Loucy (cell line): ENCODE measurements around the gene B3GNT4.

Source experiments
- EZH2phosphoT487 ChIP-seq: fragments of 200-600 bp; IDR thresholded peaks from 2 replicates; pipeline ENCODE4 v1.6.1; 2018; ENCODE audit warnings: antibody characterized with exemption, mild to moderate bottlenecking, moderate library complexity, borderline replicate concordance
- TF ChIP-seq, protein P1 (sequence below): fragments of 200-600 bp; sonication (generic); conservative IDR thresholded peaks from 2 replicates; pipeline ENCODE4 v1.5.1; 2014; ENCODE audit warnings: mild to moderate bottlenecking, antibody characterized with exemption, low read length

- TF ChIP-seq, protein P1, sequence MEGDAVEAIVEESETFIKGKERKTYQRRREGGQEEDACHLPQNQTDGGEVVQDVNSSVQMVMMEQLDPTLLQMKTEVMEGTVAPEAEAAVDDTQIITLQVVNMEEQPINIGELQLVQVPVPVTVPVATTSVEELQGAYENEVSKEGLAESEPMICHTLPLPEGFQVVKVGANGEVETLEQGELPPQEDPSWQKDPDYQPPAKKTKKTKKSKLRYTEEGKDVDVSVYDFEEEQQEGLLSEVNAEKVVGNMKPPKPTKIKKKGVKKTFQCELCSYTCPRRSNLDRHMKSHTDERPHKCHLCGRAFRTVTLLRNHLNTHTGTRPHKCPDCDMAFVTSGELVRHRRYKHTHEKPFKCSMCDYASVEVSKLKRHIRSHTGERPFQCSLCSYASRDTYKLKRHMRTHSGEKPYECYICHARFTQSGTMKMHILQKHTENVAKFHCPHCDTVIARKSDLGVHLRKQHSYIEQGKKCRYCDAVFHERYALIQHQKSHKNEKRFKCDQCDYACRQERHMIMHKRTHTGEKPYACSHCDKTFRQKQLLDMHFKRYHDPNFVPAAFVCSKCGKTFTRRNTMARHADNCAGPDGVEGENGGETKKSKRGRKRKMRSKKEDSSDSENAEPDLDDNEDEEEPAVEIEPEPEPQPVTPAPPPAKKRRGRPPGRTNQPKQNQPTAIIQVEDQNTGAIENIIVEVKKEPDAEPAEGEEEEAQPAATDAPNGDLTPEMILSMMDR: no peak
- no peak for TF ChIP-seq EZH2phosphoT487
Observed at GRCh38 chr12:122185494-122186082, 17.9 kb upstream of the B3GNT4 start.
